HG02623 (cell line): Measurements from ENCODE around the gene NEU4.
"Not testable (repeated sequence)": the region's sequence is repeated elsewhere in the genome, so short reads cannot be mapped to it uniquely, and the experiment has no call there.

Experiments
- ATAC-seq: cut with Tn5 transposase; IDR thresholded peaks from one replicate; pipeline ENCODE4 v1.9.1; 2021; ENCODE audit warnings: moderate library complexity; ENCODE audit not compliant: unreplicated experiment

The NEU4 gene

DNA sequence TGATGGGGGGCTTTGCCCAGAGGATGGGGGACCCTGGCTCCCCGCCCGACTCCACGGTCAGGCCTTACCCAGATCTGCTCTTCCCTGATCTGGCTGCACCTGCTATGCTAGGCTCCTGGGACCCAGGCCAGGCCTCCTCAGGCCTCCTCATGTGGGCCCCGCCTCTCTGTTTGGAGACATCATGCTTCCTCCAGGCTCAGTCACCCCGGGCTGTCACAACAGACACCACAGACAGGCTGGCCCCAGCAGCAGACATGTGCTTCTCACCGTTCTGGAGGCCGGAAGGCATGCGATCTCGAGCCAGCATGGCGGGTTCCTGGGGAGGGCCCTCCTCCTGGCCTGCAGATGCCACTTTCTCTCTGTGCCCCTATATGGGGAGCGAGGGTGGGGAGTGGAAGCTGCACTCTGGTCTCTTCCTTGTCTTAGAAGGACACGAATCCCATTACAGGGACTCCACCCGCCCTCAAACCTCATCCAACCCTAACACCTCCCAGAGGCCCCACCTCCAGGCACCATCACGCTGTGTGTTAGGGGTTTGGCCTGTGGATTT lies 10.8 kb upstream of the NEU4 start:
- no peak for ATAC-seq

DNA sequence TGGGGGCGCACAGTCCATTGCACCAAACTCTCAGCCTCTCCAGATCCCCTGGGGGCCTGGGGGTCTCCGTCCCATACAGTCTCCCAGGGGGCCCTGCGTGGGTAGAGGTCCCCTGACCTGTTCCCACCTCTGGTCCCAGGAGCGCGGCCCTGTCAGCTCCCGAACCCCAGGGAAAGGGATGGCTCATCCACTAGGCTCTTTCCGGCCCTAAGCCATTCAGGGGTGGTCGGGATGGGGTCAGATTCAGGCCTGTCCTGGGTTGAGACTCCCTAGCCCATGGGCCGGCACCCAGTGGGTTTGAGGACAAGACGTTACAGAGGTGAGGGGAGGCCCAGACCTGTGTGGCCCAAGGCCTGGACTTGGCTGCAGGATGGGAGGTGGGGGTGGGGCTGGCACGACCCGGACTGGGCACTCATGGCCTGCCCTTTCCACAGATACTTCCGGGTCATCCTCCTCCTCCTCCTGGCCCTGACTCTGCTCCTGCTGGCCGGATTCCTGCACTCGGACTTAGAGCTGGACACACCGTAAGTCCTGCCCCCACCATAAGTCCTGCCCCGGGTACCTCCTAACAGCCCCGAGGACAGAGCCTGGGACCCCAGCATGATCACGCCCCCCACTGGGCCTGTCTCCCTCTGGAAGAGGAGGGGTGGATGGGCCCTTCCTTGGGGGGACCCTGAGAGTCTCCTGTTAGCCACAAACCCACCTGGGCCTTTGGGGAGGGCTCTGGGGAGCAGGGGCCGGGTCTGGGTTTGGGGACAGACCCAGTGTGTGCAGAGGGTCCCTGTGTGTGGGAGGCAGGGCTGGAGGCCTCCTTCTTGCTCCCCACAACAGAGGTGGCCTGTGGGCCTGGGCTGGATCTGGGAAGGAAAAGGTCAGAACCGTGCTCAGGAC lies 10.1 kb upstream of the NEU4 start:
- ATAC-seq: no peak

GRCh38 chr2:241799522-241800197 lies 9.3 kb upstream of the NEU4 start:
- ATAC-seq: no peak

DNA sequence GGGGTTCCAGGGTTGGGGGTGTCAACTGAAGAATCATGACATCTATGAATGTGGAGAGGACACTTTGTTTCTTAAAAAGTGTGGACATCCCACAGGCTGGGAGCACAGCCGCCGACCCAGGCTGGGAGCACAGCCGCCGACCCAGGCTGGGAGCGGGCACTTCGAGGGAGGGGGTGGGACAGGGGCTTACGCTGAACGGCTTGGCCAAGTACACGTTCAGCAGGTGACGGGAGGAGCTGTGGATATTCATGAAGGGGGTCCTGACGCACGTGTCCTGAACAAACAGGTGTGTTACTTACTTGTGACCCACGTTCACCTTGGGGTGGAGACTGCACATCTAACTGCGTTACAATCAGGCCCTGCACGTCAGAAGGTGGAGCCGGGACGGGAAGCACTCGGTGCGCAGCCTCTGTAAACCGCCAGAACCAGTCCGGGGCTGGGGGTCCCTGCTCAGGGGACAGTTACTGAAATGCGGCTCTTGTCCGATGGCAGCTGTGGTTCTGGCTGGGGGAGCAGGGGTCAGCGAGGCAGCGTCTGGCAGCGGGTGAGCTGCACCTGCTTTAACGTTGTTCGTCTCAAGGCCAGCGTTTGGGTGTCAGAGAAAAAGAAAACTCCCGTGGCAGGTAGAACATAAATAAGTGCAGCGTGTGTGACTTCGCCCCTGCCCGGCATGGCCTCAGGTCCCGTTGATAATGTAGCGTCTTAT lies 8.6 kb upstream of the NEU4 start:
- ATAC-seq: not testable (repeated sequence)

DNA sequence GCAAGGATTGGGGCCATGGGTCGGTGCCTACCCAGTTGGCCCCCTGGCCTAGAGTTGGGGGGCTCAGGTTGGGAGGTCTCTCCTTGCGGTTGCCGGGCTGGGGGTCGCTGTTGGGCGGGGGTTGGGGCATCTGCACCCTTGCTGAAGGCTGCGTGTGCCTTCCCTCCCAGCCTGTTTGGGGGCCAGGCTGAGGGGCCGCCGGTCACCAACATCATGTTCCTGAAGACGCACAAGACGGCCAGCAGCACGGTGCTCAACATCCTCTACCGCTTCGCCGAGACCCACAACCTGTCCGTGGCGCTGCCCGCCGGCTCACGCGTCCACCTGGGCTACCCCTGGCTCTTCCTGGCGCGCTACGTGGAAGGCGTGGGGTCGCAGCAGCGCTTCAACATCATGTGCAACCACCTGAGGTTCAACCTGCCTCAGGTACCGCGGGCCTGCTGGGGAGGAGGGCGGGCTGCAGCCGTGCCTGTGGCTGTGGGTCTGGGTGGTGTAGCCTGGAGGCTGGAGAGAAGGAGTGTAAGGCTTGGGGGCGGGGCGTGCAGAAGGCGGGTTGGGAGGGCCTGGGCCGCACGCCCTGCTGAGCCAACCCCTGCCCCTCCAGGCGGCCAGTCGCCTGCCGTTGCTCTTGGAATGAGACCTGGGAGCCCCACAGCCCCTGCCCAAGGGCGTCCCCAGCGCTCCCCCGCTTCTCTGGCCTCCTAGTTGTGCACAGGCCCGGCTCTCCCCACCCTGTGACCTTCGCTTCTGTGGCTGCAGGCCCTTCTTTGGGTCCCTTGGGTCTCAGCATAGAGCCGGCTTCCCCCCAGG lies 7.2 kb upstream of the NEU4 start:
- no peak for ATAC-seq

DNA sequence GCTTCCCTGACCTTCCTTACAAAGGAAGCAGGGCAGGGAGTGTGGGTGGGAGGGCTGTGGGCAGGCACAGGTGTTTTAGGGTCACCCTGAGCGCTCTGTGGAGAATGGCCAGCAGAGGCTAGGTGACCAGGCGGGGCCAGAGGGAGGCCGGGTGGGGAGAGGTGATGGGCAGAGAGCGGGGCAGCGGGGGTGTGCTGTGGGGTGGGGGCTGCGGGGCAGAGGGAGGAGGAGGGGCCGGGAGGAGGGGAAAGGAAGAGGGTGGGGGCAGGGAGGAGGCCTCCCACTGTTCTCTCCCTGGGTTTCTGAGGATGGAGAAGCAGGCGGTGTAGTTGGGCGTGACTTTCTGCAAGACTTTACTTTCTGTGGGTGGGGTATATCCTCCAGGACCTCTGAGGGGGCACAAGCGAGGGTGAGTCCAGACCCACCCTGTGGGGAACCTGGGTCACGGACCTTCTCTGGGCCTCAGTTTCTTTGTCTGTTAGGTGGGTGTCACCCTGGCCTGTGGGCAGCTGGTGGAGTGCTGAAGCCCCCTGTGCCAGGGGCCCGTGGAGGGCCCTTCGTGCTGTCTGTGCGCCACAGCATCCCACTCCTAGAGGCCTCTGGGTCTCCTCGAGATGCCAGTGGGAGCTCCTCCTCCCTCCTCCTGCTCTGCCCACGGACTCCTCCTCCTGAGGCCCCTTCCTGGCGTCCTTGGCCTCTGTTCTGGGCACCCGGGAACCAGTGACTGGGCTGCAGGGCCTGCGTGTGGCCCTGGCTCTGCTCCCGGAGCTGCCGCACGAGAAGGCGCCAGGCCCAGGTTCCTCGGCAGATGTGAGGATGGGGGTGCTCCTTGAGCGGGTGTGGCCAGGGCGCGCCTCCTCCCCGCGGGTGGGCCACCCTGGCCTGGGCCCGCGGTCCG lies 6.3 kb upstream of the NEU4 start:
- no peak for ATAC-seq

- ATAC-seq: no peak
These were observed 5.3 kb upstream of the NEU4 start for GRCh38 chr2:241803387-241804325.

GRCh38 chr2:241804326-241805229 lies 4.4 kb upstream of the NEU4 start:
- no peak for ATAC-seq

GRCh38 chr2:241806217-241806616 lies 2.8 kb upstream of the NEU4 start:
- ATAC-seq: not testable (repeated sequence)

DNA sequence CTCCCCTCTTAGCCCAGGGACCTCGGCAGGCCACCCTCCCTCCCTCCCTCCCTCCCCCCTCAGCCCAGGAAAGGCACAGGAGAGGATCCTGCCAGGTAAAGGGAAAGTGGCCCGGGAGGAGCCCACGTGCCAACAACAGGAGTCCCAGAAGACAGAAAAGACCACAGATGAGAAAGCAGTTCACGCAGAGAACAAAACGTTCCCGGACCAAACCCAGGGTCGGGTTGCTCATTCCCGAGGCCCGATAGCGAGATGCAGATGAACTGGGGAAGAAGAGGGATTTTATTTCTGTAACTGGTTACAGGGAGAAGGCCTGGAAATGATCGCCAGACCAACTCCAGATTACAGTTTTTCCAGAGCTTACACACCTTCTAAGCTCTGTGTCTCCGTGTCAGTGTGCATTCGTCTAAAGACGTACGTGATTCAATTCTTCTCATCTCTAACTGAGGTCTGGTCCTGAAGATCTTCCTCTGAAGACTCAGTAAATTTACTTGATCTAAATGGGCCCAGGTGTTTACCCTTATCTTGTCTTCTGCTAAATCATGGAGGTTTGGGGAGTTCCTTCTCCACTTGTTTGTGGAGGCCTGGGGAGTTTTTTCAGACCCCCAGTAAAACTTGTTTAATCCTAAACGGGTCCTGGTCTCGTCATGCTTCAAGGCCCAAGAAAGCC lies 807 bp upstream of the NEU4 start:
- no peak for ATAC-seq

DNA sequence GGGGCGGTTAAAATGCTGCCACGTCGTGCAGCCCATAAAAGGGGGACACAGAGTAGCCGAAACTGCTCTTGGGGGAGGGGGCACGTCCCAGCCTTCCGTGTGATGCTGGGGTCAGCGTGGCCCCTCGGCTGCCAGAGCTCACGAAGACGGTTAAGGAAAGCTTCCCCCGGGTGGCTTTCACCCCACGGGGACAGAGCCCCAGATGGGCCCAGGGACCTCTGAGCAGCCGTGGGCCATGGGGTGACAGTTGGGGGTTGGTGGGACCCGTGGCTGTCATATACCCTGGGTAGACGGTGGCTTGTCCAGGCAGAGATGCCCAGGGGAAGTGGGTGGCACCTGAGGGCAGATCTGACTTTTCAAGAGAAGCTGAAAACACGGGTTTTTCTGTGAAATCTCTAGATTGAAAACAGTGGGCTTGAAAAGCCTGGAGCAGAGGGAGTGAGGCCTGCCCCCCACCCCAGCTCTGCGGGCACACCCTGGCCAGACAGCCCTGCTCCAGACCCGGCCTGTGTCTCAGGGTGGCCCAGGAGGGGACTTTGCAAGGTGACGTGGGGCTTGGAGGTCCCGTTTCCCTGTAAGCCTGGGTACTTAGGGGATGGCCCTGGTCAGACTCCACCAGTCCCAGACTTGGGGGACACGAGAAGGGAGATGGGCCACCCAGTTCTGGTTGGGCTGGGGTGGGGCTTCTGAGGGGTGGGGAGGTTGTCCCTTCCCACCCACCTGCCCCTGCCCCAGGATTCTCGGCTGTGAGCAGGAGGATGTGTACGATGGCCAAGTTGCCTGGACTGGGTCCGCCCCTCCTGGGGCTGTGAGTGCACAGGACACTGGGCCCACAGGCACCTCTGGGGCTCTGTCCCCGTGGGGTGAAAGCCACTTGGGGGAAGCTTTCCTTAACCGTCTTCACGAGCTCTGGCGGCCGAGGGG lies 652 bp downstream of the NEU4 start:
- no peak for ATAC-seq

GRCh38 chr2:241810307-241811200 lies 1.6 kb downstream of the NEU4 start:
- no peak for ATAC-seq

- ATAC-seq: no peak
These were observed 2.4 kb downstream of the NEU4 start for GRCh38 chr2:241811201-241811951.
